SK-N-MC (cell line): ENCODE results near the gene ZBTB20.

Experiments
- EZH2 ChIP-seq: fragments of 200-600 bp; sonication (generic); IDR thresholded peaks from one replicate; pipeline ENCODE4 v1.6.1; 2017; ENCODE audit warnings: antibody characterized with exemption
- FOXP2 ChIP-seq: optimal IDR thresholded peaks from 2 replicates; pipeline ENCODE3; 2011; ENCODE audit warnings: mild to moderate bottlenecking, moderate library complexity; ENCODE audit not compliant: insufficient read depth; ENCODE audit errors: extremely low read length, control extremely low read depth
- POLR2AphosphoS5 ChIP-seq: IDR thresholded peaks from 2 replicates; pipeline ENCODE4 v1.6.1; 2012; ENCODE audit warnings: mild to moderate bottlenecking, low read depth, low read length, borderline replicate concordance

DNA sequence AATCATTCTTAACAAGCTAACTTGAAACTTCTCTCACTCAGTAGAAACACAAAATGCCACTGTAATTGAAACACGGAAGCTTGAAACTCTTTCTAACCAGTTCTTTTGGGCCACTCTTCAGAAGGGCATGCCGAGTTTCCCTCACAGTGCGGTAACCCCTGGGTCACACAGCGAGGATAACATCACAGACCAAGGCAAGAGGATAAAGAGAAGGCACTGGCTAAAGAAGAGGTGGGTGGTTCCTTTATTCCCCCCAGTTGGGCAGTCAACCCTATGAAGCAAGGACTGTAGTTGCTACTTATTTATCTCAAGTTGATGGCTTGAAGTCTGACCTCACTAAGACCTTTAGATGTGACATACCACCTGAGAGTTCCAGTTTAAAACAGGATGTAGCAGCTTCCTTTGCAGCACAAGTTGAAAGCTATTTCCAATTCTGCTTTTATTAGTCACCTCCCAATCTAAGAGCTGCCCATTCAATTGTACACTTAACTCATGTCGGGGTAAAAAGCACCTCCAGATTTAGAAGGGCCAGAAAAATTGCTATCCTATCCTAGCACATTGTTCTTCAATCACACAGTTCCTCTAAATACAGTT is 580.8 kb downstream of the ZBTB20 start:
- no peak for TF ChIP-seq POLR2AphosphoS5
- TF ChIP-seq EZH2, result no peak
- TF ChIP-seq FOXP2, result no peak
